Stimulated activated CD8-positive, alpha-beta memory T cell treated with anti-CD3 and anti-CD28 coated beads, Interleukin-12 subunit alpha, Interleukin-12 subunit beta, amount 100 ng/mL, for 1 hour (primary cell): Measurements from ENCODE around the gene DIDO1.
"Not testable (repeated sequence)": the region's sequence is repeated elsewhere in the genome, so short reads cannot be mapped to it uniquely, and the experiment has no call there.

Experiments used
- DNase-seq: peaks from one replicate; pipeline ENCODE4 v3.0.0-alpha.2; 2020; ENCODE audit warnings: low read depth

DIDO1 gene

GRCh38 chr20:62928246-62928939, 2.1 kb upstream of the DIDO1 start:
- no peak for DNase-seq

- DNase-seq, result no peak
Observed at GRCh38 chr20:62927128-62927705, 912 bp upstream of the DIDO1 start.

- DNase-seq, result no peak
Observed at GRCh38 chr20:62925420-62926228, 681 bp downstream of the DIDO1 start.

GRCh38 chr20:62925076-62925419, 1.3 kb downstream of the DIDO1 start:
- DNase-seq, result no peak

- DNase-seq, result no peak
Observed at GRCh38 chr20:62924442-62925075, 1.7 kb downstream of the DIDO1 start.

GRCh38 chr20:62923669-62924441, 2.5 kb downstream of the DIDO1 start:
- DNase-seq, result no peak

- DNase-seq, result not testable (repeated sequence)
Observed at GRCh38 chr20:62923059-62923668, 3.1 kb downstream of the DIDO1 start.

- no peak for DNase-seq
Observed at GRCh38 chr20:62922451-62922921, 3.8 kb downstream of the DIDO1 start.

- DNase-seq, result no peak
Observed at GRCh38 chr20:62921119-62921687, 5.1 kb downstream of the DIDO1 start.

- no peak for DNase-seq
Observed at GRCh38 chr20:62920039-62920645, 6.2 kb downstream of the DIDO1 start.

GRCh38 chr20:62918831-62919230, 7.5 kb downstream of the DIDO1 start:
- no peak for DNase-seq

- no peak for DNase-seq
Observed at GRCh38 chr20:62918147-62918546, 8.2 kb downstream of the DIDO1 start.

- no peak for DNase-seq
Observed at GRCh38 chr20:62917720-62918119, 8.6 kb downstream of the DIDO1 start.

- no peak for DNase-seq
Observed at GRCh38 chr20:62916703-62917476, 9.4 kb downstream of the DIDO1 start.

GRCh38 chr20:62914970-62915457, 11.3 kb downstream of the DIDO1 start:
- no peak for DNase-seq

- DNase-seq, result no peak
Observed at GRCh38 chr20:62914436-62914835, 11.9 kb downstream of the DIDO1 start.

- DNase-seq, result no peak
Observed at GRCh38 chr20:62913043-62913630, 13.2 kb downstream of the DIDO1 start.

- no peak for DNase-seq
Observed at GRCh38 chr20:62911701-62912280, 14.5 kb downstream of the DIDO1 start.
